ENCODE data around the gene TBC1D2.

GRCh38 chr9:98262056-98262455, 6.6 kb upstream of the TBC1D2 start:
- no peak for TF ChIP-seq ZNF302 (tag by site-specific recombination; IDR thresholded peaks at IDR 0.05; ENCODE audit: low read depth)
- no peak for TF ChIP-seq CTCF (tag by site-specific recombination; IDR thresholded peaks at IDR 0.05)
- TF ChIP-seq ZNF138 (tag by site-specific recombination; IDR thresholded peaks at IDR 0.05; ENCODE audit: borderline replicate concordance), result no peak
- no peak for TF ChIP-seq SP7 (tag by site-specific recombination; IDR thresholded peaks at IDR 0.05)
- TF ChIP-seq GLI4 (tag by site-specific recombination; IDR thresholded peaks at IDR 0.05), result no peak
- TF ChIP-seq SALL2 (tag by site-specific recombination; IDR thresholded peaks at IDR 0.05; ENCODE audit: borderline replicate concordance), result no peak
- TF ChIP-seq ZNF354C (tag by site-specific recombination; IDR thresholded peaks at IDR 0.05; ENCODE audit: borderline replicate concordance, low read depth), result no peak
- no peak for TF ChIP-seq ZNF530 (tag by site-specific recombination; IDR thresholded peaks at IDR 0.05; ENCODE audit: low read depth)
- TF ChIP-seq ZNF292 (tag by site-specific recombination; IDR thresholded peaks at IDR 0.05; ENCODE audit: borderline replicate concordance, low read depth), result no peak
- TF ChIP-seq RBAK (tag by site-specific recombination; IDR thresholded peaks at IDR 0.05), result no peak
- no peak for TF ChIP-seq ZNF248 (tag by site-specific recombination; IDR thresholded peaks at IDR 0.05)
- TF ChIP-seq, protein P1, sequence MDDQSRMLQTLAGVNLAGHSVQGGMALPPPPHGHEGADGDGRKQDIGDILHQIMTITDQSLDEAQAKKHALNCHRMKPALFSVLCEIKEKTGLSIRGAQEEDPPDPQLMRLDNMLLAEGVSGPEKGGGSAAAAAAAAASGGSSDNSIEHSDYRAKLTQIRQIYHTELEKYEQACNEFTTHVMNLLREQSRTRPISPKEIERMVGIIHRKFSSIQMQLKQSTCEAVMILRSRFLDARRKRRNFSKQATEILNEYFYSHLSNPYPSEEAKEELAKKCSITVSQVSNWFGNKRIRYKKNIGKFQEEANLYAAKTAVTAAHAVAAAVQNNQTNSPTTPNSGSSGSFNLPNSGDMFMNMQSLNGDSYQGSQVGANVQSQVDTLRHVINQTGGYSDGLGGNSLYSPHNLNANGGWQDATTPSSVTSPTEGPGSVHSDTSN (CRISPR knock-in tag; IDR thresholded peaks at IDR 0.05), result no peak
